B cell (primary cell): Measurements from ENCODE around the gene DNAL1. TPM values are rescaled to one million over a fixed set of nuclear protein-coding genes. Genes with fewer than 3 reads are reported as not detected.

Experiments used
- ATAC-seq: fragments of 200-7000 bp; cut with Tn5 transposase; one replicate; pipeline ENCODE4 v1.10.0; 2021; ENCODE audit warnings: low read depth, mild to moderate bottlenecking, moderate number of reproducible peaks, moderate library complexity
- CTCF ChIA-PET: fragments of 350-600 bp; sonication (Branson Sonifier 250); formaldehyde crosslinking; loops from one replicate; lab custom pipeline; 2021; ENCODE audit warnings: antibody characterized with exemption, inconsistent platforms; lab: Charles Lee
- POLR2A ChIA-PET: fragments of 350-600 bp; sonication (Branson Sonifier 250); formaldehyde crosslinking; loops from one replicate; lab custom pipeline; 2021; ENCODE audit warnings: antibody characterized with exemption; lab: Charles Lee
- DNase-seq: peaks from one replicate; pipeline ENCODE4 v3.0.0; 2013
- H2AFZ ChIP-seq: 2 replicates; pipeline ENCODE4 v1.6.1; 2012; ENCODE audit warnings: mild to moderate bottlenecking, low read depth, low read length; ENCODE audit not compliant: insufficient read depth, poor library complexity, severe bottlenecking
- H3K27ac ChIP-seq, 2 donors: 1 replicate in 1 of 2; 2 replicates in 1 of 2; pipeline ENCODE4 v1.5.1; 2012 to 2013; ENCODE audit warnings: low read length in 2 of 2, mild to moderate bottlenecking in 2 of 2, moderate library complexity in 1 of 2
- H3K27me3 ChIP-seq, 4 experiments: fragments of 200-600 bp in 1 of 4; sonication (generic) in 1 of 4; replicated peaks in 1 of 4; 1 replicate in 2 of 4; 2 replicates in 2 of 4; pipeline versions ENCODE4 v1.6.1 to v1.7.0; 2013 to 2016; ENCODE audit warnings: low read length in 3 of 4, mild to moderate bottlenecking in 2 of 4, mixed read lengths in 1 of 4, moderate library complexity in 1 of 4; ENCODE audit not compliant: insufficient read depth in 4 of 4, control insufficient read depth in 3 of 4; ENCODE audit errors: control extremely low read depth in 1 of 4
- H3K36me3 ChIP-seq, 2 experiments: replicated peaks in 1 of 2; 1 replicate in 1 of 2; 2 replicates in 1 of 2; pipeline versions ENCODE4 v1.6.1 to v1.7.1; 2013; ENCODE audit warnings: low read length in 1 of 2; ENCODE audit not compliant: insufficient read depth in 2 of 2, control insufficient read depth in 1 of 2; ENCODE audit errors: control extremely low read depth in 1 of 2, extremely low read depth in 1 of 2
- H3K4me1 ChIP-seq, 2 donors: fragments of 200-600 bp in 1 of 2; sonication (generic) in 1 of 2; 1 replicate in 1 of 2; 2 replicates in 1 of 2; pipeline versions ENCODE4 v1.5.1 to v1.6.1; 2013 to 2017; ENCODE audit warnings: low read length in 2 of 2; ENCODE audit not compliant: control insufficient read depth in 2 of 2, insufficient read depth in 2 of 2
- H3K4me2 ChIP-seq: replicated peaks from 2 replicates; pipeline ENCODE3; 2012; ENCODE audit warnings: mild to moderate bottlenecking, low read depth, low read length; ENCODE audit not compliant: poor library complexity, severe bottlenecking
- H3K4me3 ChIP-seq, 5 experiments: fragments of 200-600 bp in 1 of 5; sonication (generic) in 1 of 5; 1 replicate in 3 of 5; 2 replicates in 2 of 5; pipeline versions ENCODE4 v1.5.1 to v1.7.0; 2011 to 2016; ENCODE audit warnings: low read length in 4 of 5, mild to moderate bottlenecking in 4 of 5, low read depth in 2 of 5, control low read depth in 1 of 5, moderate library complexity in 1 of 5; ENCODE audit not compliant: insufficient read depth in 1 of 5; ENCODE audit errors: control extremely low read depth in 1 of 5, extremely low read depth in 1 of 5
- H3K79me2 ChIP-seq: fragments of 200-600 bp; sonication (generic); one replicate; pipeline ENCODE4 v1.6.0; 2016; ENCODE audit warnings: low read length; ENCODE audit not compliant: control insufficient read depth, insufficient read depth
- H3K9ac ChIP-seq: fragments of 200-600 bp; sonication (generic); 2 replicates; pipeline ENCODE4 v1.6.1; 2017; ENCODE audit warnings: mild to moderate bottlenecking, low read length, moderate library complexity
- H3K9me3 ChIP-seq, 3 donors: one replicate each; pipeline versions ENCODE4 v1.6.1 to v1.7.1; 2013; ENCODE audit warnings: low read length in 2 of 3; ENCODE audit not compliant: control insufficient read depth in 2 of 3, insufficient read depth in 1 of 3; ENCODE audit errors: control extremely low read depth in 1 of 3
- H4K20me1 ChIP-seq: 2 replicates; pipeline ENCODE4 v1.6.0; 2012; ENCODE audit warnings: mild to moderate bottlenecking, low read length; ENCODE audit not compliant: insufficient read depth, control insufficient read depth, poor library complexity, severe bottlenecking
- H3K27ac Mint-ChIP-seq: one replicate; pipeline ENCODE4 v1.8.0; 2021; ENCODE audit warnings: mixed read lengths
- H3K27me3 Mint-ChIP-seq: one replicate; pipeline ENCODE4 v1.8.0; 2021; ENCODE audit warnings: mixed read lengths
- H3K4me1 Mint-ChIP-seq: one replicate; pipeline ENCODE4 v1.8.0; 2021; ENCODE audit warnings: mixed read lengths
- H3K4me3 Mint-ChIP-seq: one replicate; pipeline ENCODE4 v1.8.0; 2021; ENCODE audit warnings: mixed read lengths
- H3K9me3 Mint-ChIP-seq: one replicate; pipeline ENCODE4 v1.8.0; 2022; ENCODE audit warnings: mixed read lengths; ENCODE audit not compliant: insufficient read depth
- CTCF ChIP-seq: fragments of 200-600 bp; IDR thresholded peaks from one replicate; pipeline ENCODE4 v1.8.0; 2022; ENCODE audit warnings: antibody characterized with exemption, mild to moderate bottlenecking
- EZH2 ChIP-seq: IDR thresholded peaks from 2 replicates; pipeline ENCODE4 v1.6.1; 2012; ENCODE audit warnings: borderline replicate concordance, low read depth, mild to moderate bottlenecking, moderate library complexity, low read length; ENCODE audit not compliant: insufficient read depth, poor library complexity, severe bottlenecking
- WGBS: methylation state at CpG from one replicate; pipeline ENCODE4 v1.1.5; 2013; ENCODE audit warnings: missing lambda C conversion rate; ENCODE audit not compliant: insufficient coverage; 5-methylcytosine and 5-hydroxymethylcytosine counted together
- intact Hi-C: fragments of 100-400 bp; cut with micrococcal nuclease; formaldehyde crosslinking; loops from one replicate; pipeline ENCODE4 v1.10.0; 2022
- polyA plus RNA-seq: library from polyadenylated mRNA; depleted of rRNA; stranded (reverse); fragments of >200 nt; gene quantifications from 2 replicates; pipeline ENCODE4 v1.2.3, GENCODE V29; 2012
- total RNA-seq, 2 donors: library from RNA; stranded (reverse); fragments of 120-200 nt in 1 of 2; gene quantifications; 1 replicate in 1 of 2; 2 replicates in 1 of 2; pipeline versions ENCODE4 v1.2.3 to v1.2.4, GENCODE V29; 2013 to 2022

DNAL1 gene
- total and polyA plus RNA-seq, 2 donors (not counting 1 experiment from before 2014, with no cell fraction given): 2.0 to 10.7 TPM

GRCh38 chr14:73660511-73660910, 15.7 kb downstream of the DNAL1 start:
- TF ChIP-seq EZH2 (no peak), CTCF (no peak)
- 100% methylated on average over 1 of the region's 2 CpGs for WGBS
- H3K27me3 Mint-ChIP-seq: no peaks in the 10 kb centered on the region
- no peak overlapping the region for H3K4me3 Mint-ChIP-seq
- Histone ChIP-seq H3K27ac (no peak overlapping the region), H2AFZ (no peak overlapping the region), H3K9ac (no peak overlapping the region), H3K79me2 (no peaks in the 10 kb centered on the region), H3K4me1 (no peaks in the 10 kb centered on the region), H4K20me1 (no peaks in the 10 kb centered on the region), H3K4me2 (no peak overlapping the region), H3K9me3 (no peaks in the 10 kb centered on the region), H3K36me3 (no peaks in the 10 kb centered on the region), H3K4me3 (no peak overlapping the region), H3K27me3 (no peaks in the 10 kb centered on the region)
- no peaks in the 10 kb centered on the region for H3K4me1 Mint-ChIP-seq
- H3K27ac Mint-ChIP-seq: no peak overlapping the region
- intact Hi-C loops: no loop called here
- ChIA-PET CTCF (no interaction called here), POLR2A (no interaction called here)
- ATAC-seq (no peak), DNase-seq (no peak)
- no peaks in the 10 kb centered on the region for H3K9me3 Mint-ChIP-seq

DNA sequence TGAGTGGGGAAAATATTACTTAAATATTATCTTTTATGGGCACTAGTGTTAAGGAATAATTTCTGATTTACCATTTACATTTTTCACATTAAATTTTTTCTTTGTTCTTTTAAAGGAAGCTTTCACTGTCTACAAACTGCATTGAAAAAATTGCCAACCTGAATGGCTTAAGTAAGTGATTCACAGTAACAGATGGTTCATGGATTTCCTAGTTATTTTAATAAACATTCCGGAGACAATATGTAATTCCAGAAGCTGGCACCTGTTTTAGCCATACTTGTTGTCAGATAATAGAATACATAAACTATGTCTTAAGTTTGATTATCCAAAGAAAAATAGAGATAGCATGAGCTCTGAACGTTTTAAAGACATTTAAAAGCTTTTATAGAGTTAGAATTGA, 17.1 kb downstream of the DNAL1 start:
- intact Hi-C loops: no loop called here
- Histone ChIP-seq H3K9me3 (no peaks in the 10 kb centered on the region), H3K9ac (no peak overlapping the region), H3K79me2 (no peaks in the 10 kb centered on the region), H3K4me3 (no peak overlapping the region), H3K36me3 (no peaks in the 10 kb centered on the region), H3K27ac (no peak overlapping the region), H2AFZ (no peak overlapping the region), H3K4me2 (no peak overlapping the region), H3K4me1 (no peaks in the 10 kb centered on the region), H4K20me1 (no peaks in the 10 kb centered on the region), H3K27me3 (no peaks in the 10 kb centered on the region)
- WGBS: no CpG with 5 or more reads among the region's 2 CpGs
- Mint-ChIP-seq H3K27ac (no peak overlapping the region), H3K4me3 (no peak overlapping the region), H3K4me1 (no peaks in the 10 kb centered on the region), H3K9me3 (no peaks in the 10 kb centered on the region), H3K27me3 (no peaks in the 10 kb centered on the region)
- ChIA-PET POLR2A (no interaction called here), CTCF (no interaction called here)
- DNase-seq (no peak), ATAC-seq (no peak)
- no peak for TF ChIP-seq EZH2
- no peak for TF ChIP-seq CTCF
